GM18511 (cell line): Measurements from ENCODE around the gene DNAJB8.

Source experiments
- ATAC-seq: cut with Tn5 transposase; IDR thresholded peaks from one replicate; pipeline ENCODE4 v1.9.1; 2021; ENCODE audit warnings: mild to moderate bottlenecking, moderate library complexity; ENCODE audit not compliant: unreplicated experiment

Gene DNAJB8

DNA sequence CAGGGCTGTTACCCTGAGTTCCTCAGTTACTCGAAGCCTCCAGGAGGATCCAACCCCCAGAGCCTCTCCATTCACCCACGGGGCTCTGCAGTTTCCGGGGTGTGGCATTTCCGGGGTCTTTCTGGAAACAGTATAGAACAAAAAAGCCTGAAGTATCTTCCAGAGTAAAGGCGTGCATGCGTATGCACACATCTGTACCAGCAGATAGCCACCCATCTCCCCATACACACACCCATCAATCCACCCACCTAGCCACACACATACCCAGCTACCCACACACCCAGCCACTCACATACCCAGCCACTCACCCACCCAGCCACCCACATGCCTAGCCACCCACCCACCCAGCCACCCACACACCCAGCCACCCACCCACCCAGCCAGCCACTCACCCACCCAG lies 2.9 kb upstream of the DNAJB8 start:
- no peak for ATAC-seq

DNA sequence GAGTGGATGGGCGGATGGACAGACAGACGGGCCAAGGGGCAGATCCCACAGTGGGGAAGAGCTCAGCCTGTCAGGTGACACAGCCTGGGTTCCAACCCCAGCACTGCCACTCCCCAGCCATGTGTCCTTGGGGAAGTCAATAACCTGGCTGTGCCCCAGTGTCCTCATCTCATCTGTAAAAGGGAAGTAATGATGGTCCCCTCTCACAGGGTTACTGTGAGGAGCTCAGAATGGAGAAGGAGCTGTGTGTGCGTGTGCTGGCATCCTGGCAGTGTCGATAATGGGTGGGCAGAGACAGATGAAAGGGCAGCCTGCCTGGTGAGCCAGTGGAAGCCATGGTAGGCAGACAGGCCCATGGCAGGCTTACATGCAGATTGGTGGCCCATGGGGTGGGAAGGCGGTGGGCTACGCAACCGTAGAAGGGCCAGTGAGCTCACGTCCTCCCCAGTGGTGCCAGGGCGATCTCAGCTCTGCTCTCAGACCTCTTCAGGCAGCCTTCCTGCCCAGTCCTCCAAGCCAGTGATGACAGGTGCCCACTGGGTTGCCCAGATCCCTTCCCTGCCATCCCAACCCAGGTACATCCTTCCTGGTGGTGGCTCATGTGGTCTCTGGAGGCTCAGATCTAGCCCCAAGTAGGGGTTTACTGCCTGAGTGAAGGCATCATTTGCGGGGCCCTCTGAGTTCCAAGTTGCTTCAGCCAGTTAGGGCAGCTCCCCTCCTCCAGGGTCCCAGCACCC lies 2.3 kb upstream of the DNAJB8 start:
- no peak for ATAC-seq

DNA sequence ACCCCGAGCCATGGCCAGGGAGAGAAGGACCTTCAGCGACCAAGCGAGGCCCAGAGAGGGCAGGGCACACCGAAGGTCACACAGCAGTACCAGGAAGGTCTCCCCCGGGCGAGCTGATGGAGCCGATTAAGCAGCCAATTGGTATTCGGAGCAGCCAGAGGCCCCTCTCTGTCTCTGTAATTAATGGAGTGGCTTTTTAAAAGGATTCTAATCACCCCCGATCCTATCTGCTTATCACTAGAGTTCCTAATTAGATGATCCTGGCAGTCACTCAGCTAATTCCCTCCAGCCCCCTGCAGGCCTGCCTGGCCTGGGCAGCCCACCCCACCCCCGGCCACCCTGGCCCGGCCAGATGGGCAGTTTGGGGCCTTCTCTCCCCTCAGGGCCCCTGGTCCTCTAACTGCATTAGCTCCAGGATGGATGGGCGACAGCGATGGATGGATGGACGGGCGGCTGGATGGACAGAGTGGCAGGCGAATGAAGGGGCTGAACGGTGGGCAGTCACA lies 1.6 kb upstream of the DNAJB8 start:
- ATAC-seq: no peak

DNA sequence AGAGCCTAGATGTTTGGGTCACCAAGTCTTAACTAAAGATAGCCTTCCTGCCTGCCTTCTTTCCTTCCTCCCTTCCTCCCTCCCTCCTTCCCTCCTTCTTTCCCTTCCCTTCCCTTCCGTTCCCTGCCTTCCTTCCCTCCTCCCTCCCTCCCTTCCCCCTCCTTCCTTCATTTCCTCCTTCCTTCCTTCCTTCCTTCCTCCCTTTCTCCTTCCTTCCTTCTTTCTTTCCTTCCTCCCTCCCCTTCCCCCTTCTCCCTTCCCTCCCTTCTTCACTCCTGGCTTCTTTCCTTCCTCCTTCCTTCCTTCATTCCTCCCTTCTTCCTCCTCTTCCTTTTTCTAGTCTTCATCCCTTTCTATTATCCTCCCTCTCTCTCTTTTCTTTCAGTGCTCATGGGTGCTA lies 2.0 kb downstream of the DNAJB8 start:
- ATAC-seq: no peak

DNA sequence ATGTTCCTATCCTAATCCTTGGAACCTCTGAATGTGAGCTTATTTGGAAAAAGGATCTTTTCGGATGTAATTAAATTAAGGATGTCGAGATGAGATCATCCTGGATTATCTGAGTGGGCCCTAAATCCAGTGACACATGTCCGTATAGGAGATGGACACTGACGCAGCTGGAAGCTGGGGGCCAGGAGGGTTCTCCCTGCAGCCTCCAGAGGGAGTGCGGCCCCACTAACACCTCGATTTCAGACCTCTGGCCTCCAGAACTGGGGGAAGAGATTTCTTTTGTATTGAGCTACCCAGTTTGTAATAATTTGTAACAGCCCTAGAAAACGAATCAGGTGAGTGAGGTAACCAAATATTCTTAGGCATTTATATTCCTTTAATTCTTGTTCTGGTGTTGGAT lies 2.5 kb downstream of the DNAJB8 start:
- no peak for ATAC-seq

DNA sequence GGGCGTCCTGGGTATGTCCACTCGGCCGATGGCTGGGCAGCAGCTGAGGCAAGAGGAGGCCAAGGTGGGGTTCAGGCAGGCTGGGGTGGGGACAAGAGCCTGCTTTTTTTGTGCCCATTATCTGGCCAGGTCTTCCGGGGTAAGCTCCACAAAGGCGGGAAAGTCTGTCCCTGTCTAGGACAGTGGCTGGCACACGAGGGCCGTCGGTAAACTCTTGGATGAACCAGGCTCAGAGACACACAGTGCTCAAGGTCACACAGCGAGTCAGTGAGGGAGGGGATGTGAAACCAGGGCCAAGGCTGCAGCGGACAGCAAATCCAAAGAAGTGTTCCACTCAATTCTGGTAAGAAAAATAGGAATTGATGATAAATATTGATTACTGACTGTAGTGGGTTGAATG lies 2.9 kb downstream of the DNAJB8 start:
- ATAC-seq: no peak

DNA sequence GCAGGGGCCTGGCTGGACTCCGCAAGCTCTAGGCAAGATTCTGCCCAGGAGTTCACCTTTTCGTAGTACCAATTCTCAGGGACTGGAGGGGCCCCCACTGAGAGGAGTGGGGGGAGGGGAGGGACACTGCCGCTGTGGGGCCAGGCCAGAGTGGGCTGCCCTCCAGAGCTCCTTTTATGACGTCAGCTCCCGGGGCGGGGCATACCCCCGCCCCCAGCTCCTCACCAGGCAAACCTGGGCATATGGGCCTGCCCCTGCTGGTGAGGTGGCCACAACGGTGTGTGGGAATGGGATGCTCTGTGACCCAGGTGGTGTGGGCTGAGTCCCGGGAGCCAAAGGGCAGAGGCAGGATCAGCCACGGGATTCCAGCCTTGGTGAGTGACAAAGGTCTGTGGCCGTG lies 3.3 kb downstream of the DNAJB8 start:
- no peak for ATAC-seq

DNA sequence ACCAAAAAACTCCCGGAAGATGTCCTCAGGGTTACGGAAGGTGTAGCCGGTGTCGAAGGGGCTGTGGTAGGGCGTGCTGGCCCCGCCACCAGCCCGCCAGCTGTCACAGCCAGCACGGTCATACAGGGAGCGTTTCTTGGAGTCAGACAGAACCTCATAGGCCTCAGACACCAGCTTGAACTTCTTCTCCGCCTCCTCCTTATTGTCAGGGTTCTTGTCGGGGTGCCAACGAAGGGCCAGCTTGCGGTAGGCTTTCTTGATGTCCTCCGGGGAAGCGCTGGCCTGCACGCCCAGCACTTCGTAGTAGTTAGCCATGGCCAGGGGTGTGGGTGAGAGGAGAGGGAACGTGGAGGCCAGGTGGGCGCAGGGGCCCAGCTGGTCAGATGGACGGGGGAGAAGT lies 3.8 kb downstream of the DNAJB8 start:
- ATAC-seq: no peak

DNA sequence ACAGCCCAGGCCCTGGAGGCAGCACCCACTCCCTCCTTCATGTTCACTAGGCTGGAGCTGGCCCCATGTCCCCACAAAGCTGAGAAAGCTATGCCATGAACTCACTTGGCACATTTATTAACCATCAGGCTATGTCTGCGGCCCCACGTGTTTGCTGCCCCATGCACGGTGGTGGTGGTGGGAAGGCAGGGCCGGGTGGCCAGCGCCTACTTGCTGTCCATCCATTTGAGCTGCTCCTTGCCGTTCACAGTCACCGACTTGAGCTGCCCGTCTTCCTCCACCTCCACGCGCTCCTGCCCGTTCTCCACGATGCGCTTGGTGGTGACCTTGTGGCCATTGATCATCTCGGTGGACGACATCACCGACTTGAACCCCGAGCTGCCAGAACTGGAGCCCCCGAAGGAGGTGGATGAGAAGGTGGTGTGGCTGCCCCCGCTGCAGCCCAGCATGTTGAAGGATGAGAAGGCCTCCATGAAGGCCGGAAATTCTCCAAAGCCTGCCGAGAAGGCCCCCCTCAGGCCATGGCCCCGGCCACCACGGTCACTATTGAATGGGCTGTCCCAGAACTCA lies 4.3 kb downstream of the DNAJB8 start:
- ATAC-seq: no peak

DNA sequence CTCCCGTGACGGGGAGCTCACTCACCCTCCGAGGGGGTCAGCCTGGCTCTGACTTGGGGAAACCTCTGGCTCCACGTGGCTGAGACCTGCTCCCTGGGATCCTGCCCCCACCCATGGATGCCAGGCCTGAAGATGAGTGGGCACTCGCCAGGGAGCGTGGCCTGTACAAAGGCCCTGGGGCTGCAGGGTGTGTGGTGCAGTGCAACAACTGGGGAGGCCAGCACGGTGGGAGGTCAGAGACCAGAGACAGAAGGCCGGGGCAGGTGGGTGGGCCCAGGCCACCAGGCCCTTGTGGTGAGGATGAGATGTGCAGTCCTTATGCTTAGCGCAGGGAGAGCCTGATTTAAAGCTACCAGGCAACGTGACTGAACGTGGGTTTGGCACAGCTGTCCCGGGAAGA lies 5.0 kb downstream of the DNAJB8 start:
- ATAC-seq: no peak

DNA sequence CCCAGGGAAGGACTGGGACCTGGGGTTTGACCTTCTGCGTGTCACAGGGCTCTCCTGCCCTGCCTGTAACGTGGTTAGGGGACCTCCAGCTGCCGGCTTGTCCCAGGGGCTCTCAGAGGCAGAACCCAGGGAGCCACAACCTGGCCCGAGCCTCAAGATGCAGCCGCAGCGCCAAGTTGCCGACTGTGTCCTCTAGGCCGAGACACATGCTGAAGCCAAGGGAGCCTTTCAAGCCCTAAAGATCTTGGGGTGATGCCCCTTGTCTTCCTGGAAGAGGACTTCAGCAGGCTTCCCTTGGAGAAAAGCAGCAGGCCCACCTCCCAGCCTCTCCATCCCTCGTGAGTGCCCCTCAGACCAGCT lies 7.2 kb downstream of the DNAJB8 start:
- no peak for ATAC-seq

DNA sequence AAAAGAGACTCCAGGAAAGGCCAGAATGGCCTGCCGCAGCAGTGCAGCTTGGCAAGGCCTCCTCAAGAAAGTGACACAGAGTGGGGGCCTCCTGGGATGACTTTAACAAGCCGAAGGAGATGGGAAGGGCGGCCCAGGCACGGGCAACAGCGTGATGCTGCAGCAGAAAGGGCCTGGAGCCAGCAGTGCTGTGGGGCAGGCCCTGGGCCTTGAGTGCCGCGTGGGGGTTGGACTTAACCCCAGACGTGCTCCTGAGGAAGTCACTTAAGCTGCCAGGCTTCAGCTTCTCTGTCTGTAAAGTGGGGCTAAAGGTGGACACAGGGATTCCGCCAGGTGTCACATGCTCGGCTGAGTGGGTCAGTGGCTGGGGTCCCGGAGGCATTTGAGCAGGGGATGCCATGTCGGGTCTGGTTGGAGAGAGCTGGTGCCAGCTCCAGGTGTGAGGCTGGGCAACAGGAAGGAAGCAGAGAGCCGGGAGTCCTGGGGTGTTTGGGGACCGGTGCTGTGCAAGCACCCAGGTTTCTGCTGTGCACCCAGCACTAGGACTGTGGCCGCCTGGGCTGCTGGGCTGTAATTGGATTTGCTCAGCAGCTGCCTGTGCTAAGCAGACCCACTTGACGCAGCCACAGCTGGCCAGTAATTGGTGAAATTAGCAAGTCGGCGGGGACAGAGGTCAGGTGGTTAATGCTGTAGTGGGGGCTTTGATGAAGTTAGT lies 7.8 kb downstream of the DNAJB8 start:
- no peak for ATAC-seq

DNA sequence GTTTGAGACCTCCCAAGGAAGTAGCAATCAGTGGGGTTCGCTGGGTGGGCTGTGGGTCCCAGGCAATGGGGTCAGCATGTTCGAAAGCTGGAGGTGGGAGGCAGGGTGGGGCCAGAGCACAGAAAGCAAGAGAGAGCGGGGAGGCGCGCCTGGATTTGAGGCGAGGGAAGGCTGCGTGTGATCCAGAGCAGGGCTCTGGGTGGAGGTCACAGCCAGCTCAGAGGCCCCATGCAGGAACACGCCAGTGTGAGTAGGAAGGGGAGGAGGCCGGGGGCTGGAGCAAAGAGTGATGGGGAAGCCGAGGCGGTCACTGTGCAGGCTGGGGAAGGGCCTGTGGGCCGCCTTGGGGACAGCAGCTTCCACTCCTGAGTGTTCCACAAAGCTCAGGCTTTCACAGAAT lies 8.8 kb downstream of the DNAJB8 start:
- ATAC-seq: no peak

DNA sequence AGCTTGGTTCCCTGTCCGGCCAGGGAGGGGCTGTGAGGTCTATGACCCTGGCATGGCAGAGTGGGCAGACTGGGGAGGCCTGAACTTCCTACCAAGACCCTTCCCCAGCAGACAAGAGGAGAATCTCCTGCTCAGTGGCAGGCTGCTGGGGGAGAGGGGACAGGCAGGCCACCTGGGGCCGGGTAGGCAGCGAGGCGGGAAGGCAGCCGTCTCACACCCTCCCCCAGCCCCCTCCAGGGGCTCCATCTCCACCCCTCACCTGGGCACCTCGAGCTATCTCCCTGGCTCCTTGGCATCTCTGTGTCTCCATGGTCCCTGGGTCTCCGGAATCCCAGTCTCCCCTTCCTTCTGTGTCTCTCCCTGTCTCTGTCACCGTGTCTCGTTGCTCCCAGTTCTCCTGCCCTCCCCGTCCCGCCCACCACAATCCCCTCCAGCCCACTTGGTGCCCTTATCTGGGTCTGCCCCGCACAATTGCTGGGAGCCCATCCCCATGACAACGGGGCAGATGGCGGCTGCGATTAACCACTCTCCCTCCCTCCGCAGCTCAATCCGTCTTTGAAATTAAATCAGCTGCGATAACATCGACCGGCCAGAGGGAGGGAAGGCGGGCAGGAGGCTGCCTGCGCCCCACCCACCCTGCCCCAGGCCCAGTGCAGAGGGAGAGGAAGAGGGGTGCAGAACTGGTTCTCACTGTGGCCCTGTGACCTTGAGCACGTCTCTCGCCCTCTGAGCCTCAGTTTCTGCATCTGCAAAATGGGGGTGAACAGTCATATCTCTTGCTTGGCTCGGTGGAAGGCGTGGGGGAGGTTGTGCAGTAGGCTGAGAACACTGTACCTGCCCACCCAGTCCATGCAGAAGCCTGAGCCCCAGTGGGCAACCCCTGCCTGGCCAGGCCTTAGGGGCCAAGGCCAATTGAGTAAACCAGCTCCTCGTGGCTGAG lies 9.6 kb downstream of the DNAJB8 start:
- ATAC-seq: no peak

DNA sequence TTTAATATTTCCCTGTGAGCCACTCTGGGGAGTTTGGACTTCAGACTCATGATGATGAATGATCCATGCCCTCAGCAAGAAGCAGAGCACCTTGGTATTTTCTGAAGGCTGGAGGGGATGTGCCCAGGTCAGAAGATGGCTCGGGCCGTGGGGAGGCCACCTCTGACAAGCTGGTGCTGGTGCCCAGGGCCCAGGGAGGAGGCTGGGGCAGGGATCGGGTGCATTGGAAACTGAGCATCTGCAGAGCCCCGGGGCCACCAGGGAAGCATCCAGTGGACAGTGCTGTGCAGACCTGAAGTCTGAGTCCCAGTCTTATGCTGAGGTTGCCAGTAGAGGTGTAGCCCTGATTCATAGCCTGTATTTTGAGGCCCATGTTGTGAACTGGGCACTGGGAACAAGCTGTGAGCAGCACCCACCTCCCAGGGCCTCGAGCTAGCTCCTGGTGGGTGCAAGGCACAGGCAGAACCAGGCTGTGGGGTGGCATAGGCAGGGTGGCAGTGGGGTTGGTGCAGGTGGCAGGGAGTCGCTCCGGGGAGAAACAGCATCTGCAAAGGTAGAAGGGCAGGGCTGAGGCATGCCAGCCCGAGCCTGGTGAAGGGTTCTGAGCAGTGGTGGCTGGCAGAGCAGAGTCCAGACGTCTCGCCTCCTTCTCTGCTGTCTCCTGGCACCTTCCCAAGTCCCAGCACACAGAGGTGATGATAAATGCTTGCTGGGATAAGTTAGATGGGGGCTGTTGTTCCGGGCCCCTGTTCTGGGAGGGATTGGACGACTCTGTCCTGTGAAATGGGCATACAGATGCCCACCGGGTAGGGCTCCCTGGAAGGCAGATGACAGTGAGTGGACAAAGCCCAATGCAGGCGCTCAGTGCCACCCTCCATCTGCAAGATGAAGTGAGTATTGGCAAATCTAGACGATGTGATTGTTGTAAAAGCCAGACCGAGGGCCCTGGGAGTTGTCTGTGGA lies 10.6 kb downstream of the DNAJB8 start:
- ATAC-seq: no peak

DNA sequence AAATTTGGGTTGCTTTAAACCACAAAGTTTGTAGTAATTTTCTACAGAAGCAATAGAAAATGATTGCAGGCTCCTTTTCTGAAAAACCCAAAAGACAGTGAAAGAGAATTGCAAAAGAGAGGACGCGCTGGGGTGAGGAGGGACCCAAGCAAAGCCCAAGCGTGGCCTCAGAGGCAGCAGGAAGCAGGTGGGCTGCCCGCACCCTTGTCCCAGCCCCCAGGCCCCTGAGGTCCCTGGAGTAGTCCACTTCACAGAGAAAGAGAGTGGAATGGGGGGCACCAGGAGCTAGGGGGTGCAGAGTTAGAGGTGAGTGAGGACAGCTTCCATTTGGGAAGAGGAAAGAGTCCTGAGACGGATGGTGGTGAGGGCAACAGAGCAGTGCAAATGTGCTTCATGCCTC lies 11.6 kb downstream of the DNAJB8 start:
- no peak for ATAC-seq

DNA sequence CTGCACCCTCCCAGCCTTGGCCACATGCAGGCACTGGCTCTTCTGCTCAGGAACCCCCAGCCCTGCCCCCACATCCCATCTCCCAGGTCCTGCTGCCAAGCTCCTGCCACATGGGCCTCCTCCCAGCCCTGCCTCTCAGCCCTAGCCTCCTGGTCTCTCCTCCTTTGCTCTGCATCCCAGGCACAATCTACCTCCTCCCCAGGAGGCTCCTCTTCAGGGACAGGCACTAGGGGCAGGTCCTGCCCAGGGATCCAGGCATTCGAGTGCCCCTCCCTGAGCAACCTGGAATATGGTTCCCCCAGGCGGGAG lies 12.4 kb downstream of the DNAJB8 start:
- no peak for ATAC-seq

DNA sequence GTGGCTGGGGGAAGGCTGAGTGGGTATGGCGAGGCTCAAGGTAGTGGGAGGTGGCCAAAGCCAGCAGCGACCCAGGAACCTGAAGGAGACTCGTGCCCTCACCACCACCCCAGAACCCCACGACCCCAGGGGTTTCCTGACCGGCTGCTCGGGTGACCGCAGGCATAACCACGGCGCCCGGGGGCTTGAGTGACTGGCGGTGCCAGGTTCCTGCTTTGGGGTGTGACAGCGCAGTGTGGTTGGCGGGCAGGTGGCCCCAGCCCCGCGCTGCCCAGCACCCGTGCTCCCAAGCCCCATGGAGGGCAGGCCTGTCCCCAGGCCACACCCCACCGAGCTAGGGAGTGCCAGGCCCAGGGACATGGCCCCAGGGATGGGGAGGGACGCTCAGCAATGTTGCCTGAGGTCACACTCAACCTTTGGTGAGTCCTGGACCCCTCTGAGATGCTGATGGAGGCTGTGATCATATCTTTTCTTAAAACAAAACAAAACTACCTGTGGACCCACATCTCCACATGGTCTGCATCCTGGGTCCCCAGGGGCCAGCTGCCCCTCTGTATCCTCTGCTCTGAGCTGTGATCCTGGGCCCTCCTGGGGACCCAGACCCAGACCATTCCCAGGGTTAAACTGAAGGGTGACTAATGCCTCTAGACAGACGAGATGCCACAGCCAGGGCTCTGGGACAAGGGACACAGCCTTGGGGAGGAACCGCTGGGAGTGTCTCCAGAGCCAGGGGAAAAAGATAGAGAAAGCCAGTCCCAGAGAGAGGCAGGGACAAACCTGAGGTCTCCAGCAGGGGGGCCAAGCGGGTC lies 13.0 kb downstream of the DNAJB8 start:
- no peak for ATAC-seq

DNA sequence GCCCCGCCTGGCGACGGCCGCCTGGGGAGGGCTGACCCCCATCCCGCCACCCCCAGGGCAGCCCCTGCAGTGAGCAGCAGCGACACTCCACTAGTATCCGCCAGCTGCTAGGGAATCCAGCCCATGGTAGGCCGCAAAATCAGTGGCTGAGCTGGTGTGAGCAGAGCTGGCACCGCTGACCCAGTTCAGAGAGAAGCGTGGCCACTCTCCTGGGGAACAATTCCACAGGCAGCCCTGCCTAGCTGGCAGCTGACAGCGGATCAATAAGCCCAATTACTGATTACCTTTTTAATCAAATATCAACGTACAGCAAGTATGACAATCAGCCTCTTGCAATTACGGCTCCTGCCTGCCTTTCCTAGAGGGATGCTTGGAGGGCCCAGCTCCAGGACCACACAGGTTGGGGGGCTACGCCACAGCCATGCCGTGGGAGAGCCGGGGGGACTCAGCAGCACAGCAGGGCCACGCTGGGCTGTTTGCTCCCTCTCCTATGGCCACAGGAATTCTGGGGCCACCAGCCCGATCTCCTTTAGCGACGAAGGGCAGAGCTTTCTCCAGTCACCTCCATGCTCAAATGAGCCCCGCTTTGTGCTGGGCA lies 13.9 kb downstream of the DNAJB8 start:
- ATAC-seq: no peak
